ENCODE data around the gene GRM7.
"Not testable (repeated sequence)": the region's sequence is repeated elsewhere in the genome, so short reads cannot be mapped to it uniquely, and the experiment has no call there.

The GRM7 gene

DNA sequence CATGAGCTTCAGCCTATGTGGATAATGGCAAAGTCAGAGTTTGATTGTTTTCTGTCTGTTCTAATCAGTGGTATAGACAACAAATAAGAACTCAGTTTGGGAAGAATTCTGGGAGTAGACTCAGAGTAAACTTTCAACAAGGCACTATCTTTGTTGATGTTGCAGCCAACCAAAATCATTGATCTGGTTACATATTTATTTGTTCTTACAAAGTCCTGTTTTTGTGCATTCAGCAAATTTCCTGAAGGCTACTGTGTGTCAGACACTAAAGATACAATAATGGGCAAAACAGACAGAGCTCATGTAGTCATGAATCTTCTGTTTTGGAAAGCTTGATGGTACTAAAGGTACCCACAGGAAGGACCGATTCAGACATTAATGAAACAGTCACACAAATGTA lies 55.0 kb downstream of the GRM7 start:
- no peak overlapping the region for H3K4me3 ChIP-seq (ENCODE audit: low read depth, low read length)
- TF ChIP-seq, protein P1, sequence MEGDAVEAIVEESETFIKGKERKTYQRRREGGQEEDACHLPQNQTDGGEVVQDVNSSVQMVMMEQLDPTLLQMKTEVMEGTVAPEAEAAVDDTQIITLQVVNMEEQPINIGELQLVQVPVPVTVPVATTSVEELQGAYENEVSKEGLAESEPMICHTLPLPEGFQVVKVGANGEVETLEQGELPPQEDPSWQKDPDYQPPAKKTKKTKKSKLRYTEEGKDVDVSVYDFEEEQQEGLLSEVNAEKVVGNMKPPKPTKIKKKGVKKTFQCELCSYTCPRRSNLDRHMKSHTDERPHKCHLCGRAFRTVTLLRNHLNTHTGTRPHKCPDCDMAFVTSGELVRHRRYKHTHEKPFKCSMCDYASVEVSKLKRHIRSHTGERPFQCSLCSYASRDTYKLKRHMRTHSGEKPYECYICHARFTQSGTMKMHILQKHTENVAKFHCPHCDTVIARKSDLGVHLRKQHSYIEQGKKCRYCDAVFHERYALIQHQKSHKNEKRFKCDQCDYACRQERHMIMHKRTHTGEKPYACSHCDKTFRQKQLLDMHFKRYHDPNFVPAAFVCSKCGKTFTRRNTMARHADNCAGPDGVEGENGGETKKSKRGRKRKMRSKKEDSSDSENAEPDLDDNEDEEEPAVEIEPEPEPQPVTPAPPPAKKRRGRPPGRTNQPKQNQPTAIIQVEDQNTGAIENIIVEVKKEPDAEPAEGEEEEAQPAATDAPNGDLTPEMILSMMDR (IDR thresholded peaks at IDR 0.05; ENCODE audit: low read depth, low read length), result no peak

DNA sequence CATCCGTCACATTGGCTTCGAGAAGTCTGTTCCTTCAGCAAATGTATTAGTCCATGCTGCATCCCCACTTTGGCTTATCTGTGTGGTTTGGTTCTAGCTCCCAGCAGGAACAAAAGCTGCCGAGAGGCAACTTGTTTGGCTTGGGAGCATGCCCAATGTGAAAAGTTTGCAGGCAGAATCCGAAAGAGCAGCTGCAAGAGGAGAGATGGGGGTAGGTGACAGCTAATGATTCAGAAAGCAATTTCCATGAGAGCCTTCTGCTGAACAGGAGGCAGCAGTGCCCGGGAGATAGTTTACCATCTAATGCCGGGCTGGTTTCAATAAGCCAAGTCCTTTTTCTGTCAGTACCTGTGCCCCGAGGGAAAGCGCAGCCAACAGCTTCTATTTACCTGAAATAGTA lies 60.2 kb downstream of the GRM7 start:
- no peak overlapping the region for H3K4me3 ChIP-seq (ENCODE audit: low read depth, low read length)
- TF ChIP-seq, protein P1 (IDR thresholded peaks at IDR 0.05; ENCODE audit: low read depth, low read length), result no peak

DNA sequence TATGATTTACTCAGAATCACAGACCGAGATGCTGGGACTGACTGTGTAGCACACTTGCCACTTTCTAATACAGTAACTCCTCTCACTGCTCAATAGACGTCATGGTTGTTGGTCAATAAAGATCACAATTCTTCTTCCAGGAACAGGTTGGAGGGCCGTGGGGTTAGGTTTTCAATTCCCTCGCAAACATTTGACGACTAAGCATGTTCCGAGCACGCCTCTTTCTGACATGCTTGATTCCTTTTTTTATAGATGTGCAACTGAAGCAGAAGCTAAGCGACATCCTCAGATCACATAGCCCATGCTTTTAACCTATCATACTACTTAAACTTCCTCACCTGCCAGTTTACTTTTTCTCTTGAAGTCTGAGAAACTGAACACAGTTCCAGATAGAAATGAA lies 61.0 kb downstream of the GRM7 start:
- TF ChIP-seq, protein P1 (IDR thresholded peaks at IDR 0.05; ENCODE audit: low read depth, low read length), result no peak
- H3K4me3 ChIP-seq (ENCODE audit: low read depth, low read length), result no peak overlapping the region

DNA sequence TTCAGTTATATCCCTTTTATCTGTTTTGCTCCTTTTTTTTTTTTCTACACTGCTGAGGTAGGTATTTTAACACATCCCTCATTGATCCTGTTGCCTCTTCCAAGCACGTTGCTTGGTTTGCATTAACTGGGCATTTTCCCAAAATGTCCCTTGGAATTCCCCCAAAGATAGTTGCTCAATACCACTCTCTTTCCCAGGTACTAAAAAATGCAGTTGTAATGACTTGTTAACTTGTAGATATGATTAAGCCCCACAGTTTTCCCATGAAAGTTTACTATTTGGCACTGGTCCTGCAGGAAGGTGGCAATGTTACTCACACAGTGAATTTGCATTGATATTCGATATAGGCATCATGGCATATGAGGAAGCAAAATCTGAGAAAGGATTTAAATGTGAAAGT lies 67.1 kb downstream of the GRM7 start:
- TF ChIP-seq, protein P1 (IDR thresholded peaks at IDR 0.05; ENCODE audit: low read depth, low read length), result no peak
- H3K4me3 ChIP-seq (ENCODE audit: low read depth, low read length), result no peak overlapping the region

DNA sequence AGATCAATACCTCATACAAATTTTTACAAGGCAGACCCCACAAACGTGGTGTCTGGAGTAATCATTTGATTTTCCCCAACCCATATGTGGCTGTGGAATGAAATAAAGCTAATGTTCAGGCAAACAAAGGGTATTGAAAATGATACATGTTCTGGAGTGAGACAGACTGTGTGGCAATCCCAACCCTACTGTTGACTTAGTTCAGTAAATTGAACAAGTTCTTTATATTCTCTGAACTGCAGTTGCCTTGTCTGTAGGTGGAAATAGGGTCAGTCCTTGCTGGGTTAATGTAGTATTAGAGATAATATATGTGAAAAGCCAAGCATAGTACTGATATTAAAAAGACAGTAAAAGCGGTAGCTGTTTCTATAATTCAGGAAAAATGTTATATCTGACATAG lies 69.0 kb downstream of the GRM7 start:
- TF ChIP-seq, protein P1 (IDR thresholded peaks at IDR 0.05; ENCODE audit: low read depth, low read length), result no peak
- no peak overlapping the region for H3K4me3 ChIP-seq (ENCODE audit: low read depth, low read length)

DNA sequence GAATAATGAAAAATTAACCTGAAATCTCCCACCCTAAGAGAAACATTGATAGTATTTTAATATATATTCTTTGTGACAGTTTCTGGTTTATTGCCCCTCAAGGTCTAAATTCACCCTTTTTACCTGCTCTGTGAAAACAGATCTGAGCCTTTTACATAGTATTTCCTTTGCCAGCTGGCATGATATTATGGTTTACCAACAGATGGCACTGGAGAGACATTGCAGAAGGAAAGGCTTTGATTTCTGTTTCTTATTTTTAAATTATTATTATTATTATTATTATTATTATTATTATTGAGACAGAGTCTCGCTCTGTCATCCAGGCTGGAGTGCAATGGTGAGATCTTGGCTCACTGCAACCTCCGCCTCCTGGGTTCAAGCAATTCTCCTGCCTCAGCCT lies 74.5 kb downstream of the GRM7 start:
- not testable (repeated sequence) for H3K4me3 ChIP-seq (ENCODE audit: low read depth, low read length)

DNA sequence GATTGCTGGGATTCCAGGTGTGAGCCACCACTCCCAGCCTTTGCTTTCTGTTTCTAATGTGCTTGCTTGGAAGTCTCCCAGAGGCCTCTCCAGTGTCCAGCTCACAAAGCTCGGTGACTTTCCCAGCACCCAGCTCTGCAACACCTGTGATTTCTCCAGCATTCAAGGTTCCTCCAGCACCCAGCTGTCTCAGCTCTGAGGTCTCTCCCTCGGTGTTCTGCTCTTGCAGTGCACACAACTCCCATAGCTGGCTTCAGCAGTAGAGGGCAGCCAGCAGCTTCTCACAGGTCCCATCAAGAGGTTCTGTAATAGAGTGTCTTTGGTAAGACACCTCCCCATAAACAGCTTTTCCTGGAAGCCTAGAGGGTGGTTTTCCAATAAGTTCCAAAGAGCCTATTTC lies 75.1 kb downstream of the GRM7 start:
- TF ChIP-seq, protein P1 (IDR thresholded peaks at IDR 0.05; ENCODE audit: low read depth, low read length), result no peak

DNA sequence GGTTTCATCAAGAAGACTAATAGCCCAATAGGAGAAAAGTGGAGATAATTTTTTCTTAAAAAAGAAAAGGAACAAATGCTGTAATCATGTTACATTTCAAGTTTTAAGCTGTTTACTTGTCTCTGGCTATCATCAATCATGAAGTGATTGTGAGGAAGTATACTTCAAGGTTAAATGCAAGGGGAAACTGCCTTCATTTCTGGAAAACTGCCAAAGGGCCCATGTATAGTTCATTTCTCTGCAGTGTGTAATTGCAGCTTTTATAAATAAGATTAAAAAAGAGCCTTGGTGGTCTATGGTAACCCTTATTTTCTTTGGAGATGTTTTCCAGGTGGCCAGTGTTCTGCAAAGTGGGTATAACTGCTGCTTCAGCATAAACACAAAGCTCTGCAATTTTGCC lies 101.9 kb downstream of the GRM7 start:
- TF ChIP-seq, protein P1 (IDR thresholded peaks at IDR 0.05; ENCODE audit: low read depth, low read length), result no peak
- no peak overlapping the region for H3K4me3 ChIP-seq (ENCODE audit: low read depth, low read length)

More for the DNA sequence above, 75.1 kb downstream of the GRM7 start:
- no peak overlapping the region for H3K4me3 ChIP-seq (ENCODE audit: low read depth, low read length)
